ENCODE data around the gene SLC22A14.
"Not testable (repeated sequence)": the region's sequence is repeated elsewhere in the genome, so short reads cannot be mapped to it uniquely, and the experiment has no call there.

The SLC22A14 gene

DNA sequence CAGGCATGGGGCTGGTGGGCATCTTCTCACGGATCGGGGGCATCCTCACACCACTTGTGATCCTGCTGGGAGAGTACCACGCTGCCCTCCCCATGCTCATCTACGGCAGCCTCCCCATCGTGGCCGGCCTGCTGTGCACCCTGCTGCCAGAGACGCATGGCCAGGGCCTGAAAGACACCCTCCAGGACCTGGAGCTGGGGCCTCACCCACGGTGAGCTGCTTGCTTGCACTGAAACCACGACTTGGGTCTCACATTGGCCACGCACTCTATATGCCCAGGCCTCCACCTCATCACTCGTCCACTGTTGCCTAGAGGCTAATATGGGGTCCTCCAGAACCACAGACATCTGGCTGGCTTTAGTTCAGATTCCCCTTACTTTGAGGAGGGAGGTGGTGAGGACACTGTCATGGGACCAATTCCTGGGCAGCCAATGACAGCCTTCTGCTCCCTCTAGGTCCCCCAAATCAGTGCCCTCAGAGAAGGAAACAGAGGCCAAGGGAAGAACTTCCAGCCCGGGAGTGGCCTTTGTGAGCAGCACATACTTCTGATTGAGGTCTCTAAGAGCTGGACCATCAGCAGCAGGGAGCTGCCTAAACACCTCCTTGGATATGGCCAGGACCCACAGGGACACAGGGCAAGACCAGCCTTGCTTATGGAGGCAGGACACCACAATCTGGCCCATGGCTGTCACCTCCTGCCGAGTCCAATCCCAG is 5.0 kb upstream of the SLC22A14 start:
- FAIRE-seq (no peak), DNase-seq (ENCODE audit: insufficient read length, low spot score) (no peak)
- TF ChIP-seq, protein P1, sequence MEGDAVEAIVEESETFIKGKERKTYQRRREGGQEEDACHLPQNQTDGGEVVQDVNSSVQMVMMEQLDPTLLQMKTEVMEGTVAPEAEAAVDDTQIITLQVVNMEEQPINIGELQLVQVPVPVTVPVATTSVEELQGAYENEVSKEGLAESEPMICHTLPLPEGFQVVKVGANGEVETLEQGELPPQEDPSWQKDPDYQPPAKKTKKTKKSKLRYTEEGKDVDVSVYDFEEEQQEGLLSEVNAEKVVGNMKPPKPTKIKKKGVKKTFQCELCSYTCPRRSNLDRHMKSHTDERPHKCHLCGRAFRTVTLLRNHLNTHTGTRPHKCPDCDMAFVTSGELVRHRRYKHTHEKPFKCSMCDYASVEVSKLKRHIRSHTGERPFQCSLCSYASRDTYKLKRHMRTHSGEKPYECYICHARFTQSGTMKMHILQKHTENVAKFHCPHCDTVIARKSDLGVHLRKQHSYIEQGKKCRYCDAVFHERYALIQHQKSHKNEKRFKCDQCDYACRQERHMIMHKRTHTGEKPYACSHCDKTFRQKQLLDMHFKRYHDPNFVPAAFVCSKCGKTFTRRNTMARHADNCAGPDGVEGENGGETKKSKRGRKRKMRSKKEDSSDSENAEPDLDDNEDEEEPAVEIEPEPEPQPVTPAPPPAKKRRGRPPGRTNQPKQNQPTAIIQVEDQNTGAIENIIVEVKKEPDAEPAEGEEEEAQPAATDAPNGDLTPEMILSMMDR (IDR thresholded peaks at IDR 0.05; ENCODE audit: insufficient read depth, missing control alignments): no peak

DNA sequence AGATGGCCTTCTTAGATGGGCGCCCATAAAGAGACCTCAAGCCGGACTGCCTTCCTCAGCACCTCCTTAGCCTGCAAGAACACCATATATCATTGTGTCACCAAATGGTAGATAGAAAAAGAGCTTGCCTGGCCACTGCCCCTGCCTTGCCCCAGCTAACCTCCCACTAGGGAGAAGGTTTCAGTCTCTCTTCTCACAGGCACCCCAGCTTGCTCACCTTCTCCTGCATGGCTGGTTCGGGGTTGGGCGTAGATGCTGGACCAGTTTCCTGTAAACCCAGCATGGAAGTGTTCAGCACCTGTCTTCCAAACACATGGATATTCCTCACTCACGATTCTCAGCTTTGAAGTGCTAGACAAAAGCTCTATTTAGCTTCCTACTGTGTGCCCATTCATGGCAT is 3.3 kb upstream of the SLC22A14 start:
- FAIRE-seq (no peak), DNase-seq (ENCODE audit: insufficient read length, low spot score) (no peak)
- TF ChIP-seq, protein P1 (IDR thresholded peaks at IDR 0.05; ENCODE audit: insufficient read depth, missing control alignments): no peak

DNA sequence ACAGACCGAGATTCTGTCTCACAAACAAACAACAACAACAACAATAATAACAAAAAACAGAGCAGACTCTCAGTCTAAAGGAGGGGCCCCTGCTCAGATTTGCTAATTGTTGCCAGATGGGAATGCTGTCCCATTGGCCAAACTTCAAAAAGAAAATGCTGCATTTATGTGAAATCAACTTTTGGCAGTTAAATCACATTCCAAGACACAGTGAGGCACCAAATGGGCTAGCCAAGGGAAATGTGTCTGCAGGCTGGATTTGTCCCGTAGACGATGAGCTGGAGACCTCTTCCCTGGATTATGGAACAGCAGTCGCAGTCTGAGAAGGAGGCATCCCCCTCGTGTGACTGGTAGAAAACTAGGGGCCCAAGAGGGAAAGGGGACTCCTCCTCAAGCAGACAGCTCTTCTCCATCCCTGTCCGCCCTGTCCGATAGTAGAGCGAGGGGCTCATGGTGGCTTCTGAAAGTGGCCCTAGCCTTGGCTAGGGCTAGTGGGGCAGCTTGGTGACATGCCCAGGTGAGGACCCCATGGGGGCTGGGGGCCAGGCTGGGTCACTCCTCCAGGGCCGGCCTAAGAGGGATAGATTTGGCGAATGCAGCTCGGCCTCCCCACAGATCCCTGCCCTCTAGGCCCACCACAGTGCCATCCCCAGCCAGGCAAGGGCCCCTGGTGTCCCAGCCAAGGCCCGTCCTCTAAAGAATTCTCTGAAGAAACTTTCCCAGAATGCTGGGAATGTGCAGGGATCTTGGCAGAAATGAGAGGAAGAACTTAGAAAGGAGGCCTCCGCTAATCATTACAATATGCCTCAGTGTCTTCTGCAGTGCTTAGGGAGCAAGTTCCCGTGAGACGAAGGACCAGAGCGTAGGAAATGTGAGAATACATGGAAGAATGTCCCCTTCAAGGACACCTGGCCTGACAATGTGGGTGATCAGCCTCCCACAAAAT is 2.0 kb downstream of the SLC22A14 start:
- FAIRE-seq: no peak
- DNase-seq (ENCODE audit: insufficient read length, low spot score): no peak
- TF ChIP-seq, protein P1 (IDR thresholded peaks at IDR 0.05; ENCODE audit: insufficient read depth, missing control alignments): no peak

DNA sequence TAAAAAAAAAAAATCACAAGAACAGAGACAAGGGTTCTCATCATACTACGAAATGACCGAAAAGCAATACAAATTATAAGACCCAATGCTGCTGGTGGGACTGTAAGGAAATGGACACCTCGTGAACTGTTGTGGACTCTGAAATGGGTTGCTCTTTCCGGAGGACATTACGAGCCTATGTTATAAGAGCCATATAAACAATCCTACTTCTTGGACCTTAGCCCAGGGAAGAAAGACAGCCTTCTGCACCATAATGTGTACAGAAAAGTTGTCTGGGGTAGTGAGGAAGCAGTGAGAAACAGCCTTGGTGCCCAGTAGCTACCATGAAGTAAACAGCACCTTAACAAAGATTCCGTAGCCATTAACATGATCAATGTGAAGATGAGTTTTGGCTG is 2.7 kb downstream of the SLC22A14 start:
- no peak for FAIRE-seq
- TF ChIP-seq, protein P1 (IDR thresholded peaks at IDR 0.05; ENCODE audit: insufficient read depth, missing control alignments): no peak

DNA sequence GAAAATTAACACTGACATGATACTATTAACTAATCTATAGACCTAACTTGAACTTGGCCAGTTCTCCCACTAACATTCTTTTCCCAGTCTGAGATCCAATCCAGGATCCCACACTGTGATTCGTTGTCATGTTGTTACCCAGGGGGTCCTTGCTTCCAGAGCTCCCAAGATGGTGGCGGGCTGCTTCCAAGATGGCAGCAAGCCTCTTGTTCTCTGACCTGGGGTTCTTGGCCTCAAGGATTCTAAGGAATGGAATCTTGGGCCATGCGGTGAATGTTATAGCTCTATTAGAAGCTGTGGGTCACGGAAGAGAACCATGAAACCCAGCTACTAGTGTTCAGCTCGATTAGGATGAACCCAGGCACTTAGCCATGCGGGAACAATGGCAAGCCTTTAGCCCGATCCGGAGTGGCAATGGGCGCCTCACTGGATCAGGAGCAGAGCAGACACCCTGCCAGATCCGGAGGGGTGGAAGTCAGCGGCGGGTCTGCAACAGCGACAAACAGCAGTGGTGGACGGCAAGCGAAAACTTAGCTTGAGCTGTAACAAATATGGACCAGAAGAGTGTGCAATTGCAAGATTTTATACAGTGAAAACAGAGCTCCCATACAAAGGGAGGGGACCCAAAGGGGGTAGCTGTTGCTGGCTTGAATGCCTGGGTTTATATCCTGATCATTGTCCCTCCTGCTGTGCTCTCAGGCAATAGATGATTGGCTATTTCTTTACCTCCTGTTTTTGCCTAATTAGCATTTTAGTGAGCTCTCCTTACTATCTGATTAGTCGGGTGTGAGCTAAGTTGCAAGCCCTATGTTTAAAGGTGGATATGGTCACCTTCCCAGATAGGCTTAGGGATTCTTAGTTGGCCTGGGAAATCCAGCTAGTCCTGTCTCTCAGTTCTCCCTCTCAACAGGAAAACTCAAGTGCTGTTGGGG is 7.5 kb downstream of the SLC22A14 start:
- not testable (repeated sequence) for FAIRE-seq; DNase-seq (ENCODE audit: insufficient read length, low spot score)

More for the DNA sequence above, 2.7 kb downstream of the SLC22A14 start:
- no peak for DNase-seq (ENCODE audit: insufficient read length, low spot score)

DNA sequence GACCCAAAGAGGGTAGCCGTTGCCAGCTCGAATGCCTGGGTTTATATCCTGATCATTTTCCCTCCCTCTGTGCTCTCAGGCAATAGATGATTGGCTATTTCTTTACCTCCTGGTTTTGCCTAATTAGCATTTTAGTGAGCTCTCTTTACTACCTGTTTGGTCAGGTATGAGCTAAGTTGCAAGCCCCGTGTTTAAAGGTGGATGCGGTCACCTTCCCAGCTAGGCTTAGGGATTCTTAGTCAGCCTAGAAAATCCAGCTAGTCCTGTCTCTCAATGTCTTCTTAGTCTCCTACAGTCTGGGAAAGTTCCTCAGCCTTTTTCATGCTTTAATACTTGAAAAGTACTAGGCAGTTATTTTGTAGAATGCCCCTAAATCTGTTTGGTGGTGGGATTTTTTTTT is 15.0 kb downstream of the SLC22A14 start:
- not testable (repeated sequence) for FAIRE-seq

DNA sequence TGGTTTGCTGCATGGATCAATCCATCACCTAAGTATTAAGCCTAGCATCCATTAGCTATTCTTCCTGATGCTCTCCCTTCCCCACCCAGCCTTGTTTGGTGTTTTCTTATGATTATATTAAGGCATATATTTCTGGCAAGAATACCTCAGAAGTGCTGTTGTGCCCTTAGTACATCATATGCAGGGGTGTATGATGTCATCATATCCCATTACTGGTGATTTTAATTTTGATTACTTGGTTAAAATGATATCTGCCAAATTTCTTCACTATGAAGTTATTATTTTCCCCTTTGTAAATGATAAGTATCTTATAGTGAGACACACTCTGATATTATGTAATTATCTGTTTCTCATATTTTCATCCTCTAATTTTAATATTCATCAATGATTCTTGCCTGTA is 15.4 kb downstream of the SLC22A14 start:
- TF ChIP-seq, protein P1 (IDR thresholded peaks at IDR 0.05; ENCODE audit: insufficient read depth, missing control alignments): no peak
- no peak for DNase-seq (ENCODE audit: insufficient read length, low spot score)
- FAIRE-seq: no peak

More for the DNA sequence above, 15.0 kb downstream of the SLC22A14 start:
- DNase-seq (ENCODE audit: insufficient read length, low spot score): not testable (repeated sequence)
